ENCODE measurements around the gene HOXC9. TPM values are rescaled to one million over a fixed set of nuclear protein-coding genes. Genes with fewer than 3 reads are reported as not detected.

Gene HOXC9
- total RNA-seq, 1 donor: not detected

- no peak for DNase-seq (ENCODE audit: low read depth in 2 of 3, low spot score in 2 of 3)
Measured at GRCh38 chr12:53998900-53999236, 1.1 kb upstream of the HOXC9 start.

GRCh38 chr12:53999559-54000115 lies 324 bp upstream of the HOXC9 start:
- no peak for DNase-seq (ENCODE audit: low read depth in 2 of 3, low spot score in 2 of 3)

- DNase-seq (ENCODE audit: low read depth in 2 of 3, low spot score in 2 of 3): no peak
Measured at GRCh38 chr12:54001283-54002187, 1.6 kb downstream of the HOXC9 start.

- no peak for DNase-seq (ENCODE audit: low read depth in 2 of 3, low spot score in 2 of 3)
Measured at GRCh38 chr12:54002278-54002914, 2.4 kb downstream of the HOXC9 start.

GRCh38 chr12:54002915-54003389 lies 3.0 kb downstream of the HOXC9 start:
- DNase-seq (ENCODE audit: low read depth in 2 of 3, low spot score in 2 of 3): no peak

- no peak for DNase-seq (ENCODE audit: low read depth in 2 of 3, low spot score in 2 of 3)
Measured at GRCh38 chr12:54003625-54004024, 3.7 kb downstream of the HOXC9 start.

- no peak for DNase-seq (ENCODE audit: low read depth in 2 of 3, low spot score in 2 of 3)
Measured at GRCh38 chr12:54004063-54004840, 4.3 kb downstream of the HOXC9 start.

GRCh38 chr12:54004841-54005530 lies 5.0 kb downstream of the HOXC9 start:
- DNase-seq (ENCODE audit: low read depth in 2 of 3, low spot score in 2 of 3): no peak

GRCh38 chr12:54005531-54005852 lies 5.5 kb downstream of the HOXC9 start:
- DNase-seq (ENCODE audit: low read depth in 2 of 3, low spot score in 2 of 3): no peak

GRCh38 chr12:54005853-54006558 lies 6.0 kb downstream of the HOXC9 start:
- DNase-seq (ENCODE audit: low read depth in 2 of 3, low spot score in 2 of 3): peak; percentile 73 to 88 (median 77)

- DNase-seq (ENCODE audit: low read depth in 2 of 3, low spot score in 2 of 3): no peak
Measured at GRCh38 chr12:54006559-54007220, 6.7 kb downstream of the HOXC9 start.

GRCh38 chr12:54007538-54008259 lies 7.7 kb downstream of the HOXC9 start:
- DNase-seq (ENCODE audit: low read depth in 2 of 3, low spot score in 2 of 3): no peak

- no peak for DNase-seq (ENCODE audit: low read depth in 2 of 3, low spot score in 2 of 3)
Measured at GRCh38 chr12:54008260-54008552, 8.2 kb downstream of the HOXC9 start.

GRCh38 chr12:54009171-54010052 lies 9.5 kb downstream of the HOXC9 start:
- DNase-seq (ENCODE audit: low read depth in 2 of 3, low spot score in 2 of 3): no peak

GRCh38 chr12:54010053-54010971 lies 10.4 kb downstream of the HOXC9 start:
- DNase-seq (ENCODE audit: low read depth in 2 of 3, low spot score in 2 of 3): no peak

GRCh38 chr12:54010972-54011664 lies 11.2 kb downstream of the HOXC9 start:
- DNase-seq (ENCODE audit: low read depth in 2 of 3, low spot score in 2 of 3): no peak

Data from hematopoietic multipotent progenitor cell (in vitro differentiated cells).